Measurements from ENCODE around the gene ETS1.

ETS1 gene

GRCh38 chr11:128515086-128515485 lies 72.3 kb downstream of the ETS1 start:
- TF ChIP-seq CTCF (IDR thresholded peaks at IDR 0.05; ENCODE audit: borderline replicate concordance, insufficient read depth, low read depth, low read length), result no peak
- H3K4me3 ChIP-seq (ENCODE audit: low read depth, low read length), result no peak overlapping the region

DNA sequence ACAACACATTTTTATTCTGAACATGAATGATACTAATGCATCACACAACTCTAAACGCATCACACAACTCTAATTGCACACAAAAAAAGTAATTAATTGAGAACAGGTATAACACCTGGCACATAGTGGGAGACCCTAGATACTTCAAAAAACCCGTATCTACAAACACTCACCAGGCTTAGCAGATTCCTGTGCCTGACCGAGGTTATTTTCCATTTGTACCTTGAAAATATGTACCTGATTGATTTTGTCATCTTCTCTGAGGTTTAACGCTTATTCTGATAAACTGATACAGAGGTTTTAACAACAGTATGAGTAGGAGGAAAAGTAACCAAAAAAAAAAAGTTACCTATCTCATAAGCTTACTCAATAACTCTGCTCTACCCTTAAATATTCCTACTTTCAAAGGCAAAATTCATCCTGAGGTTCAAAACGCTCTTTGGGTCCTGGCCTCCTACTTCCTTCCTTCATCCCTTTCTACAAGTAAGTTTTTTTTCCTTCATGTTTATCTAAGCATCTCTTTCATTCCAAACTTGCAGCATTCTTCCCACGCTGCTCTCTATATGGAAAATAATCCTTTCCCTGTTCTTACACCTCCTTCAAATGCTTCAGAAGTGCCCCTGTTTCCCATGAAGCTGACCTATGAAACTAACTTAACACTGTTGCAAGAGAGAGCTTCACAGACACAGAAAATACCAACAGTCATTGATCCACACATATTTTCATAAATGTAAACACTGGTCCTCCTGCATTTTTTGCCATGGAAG lies 73.3 kb downstream of the ETS1 start:
- TF ChIP-seq CTCF (IDR thresholded peaks at IDR 0.05; ENCODE audit: borderline replicate concordance, insufficient read depth, low read depth, low read length), result no peak
- H3K4me3 ChIP-seq (ENCODE audit: low read depth, low read length), result no peak overlapping the region

- no peak overlapping the region for H3K4me3 ChIP-seq (ENCODE audit: low read depth, low read length)
- TF ChIP-seq CTCF (IDR thresholded peaks at IDR 0.05; ENCODE audit: borderline replicate concordance, insufficient read depth, low read depth, low read length), result no peak
Observed at GRCh38 chr11:128512474-128512996, 74.8 kb downstream of the ETS1 start.

- TF ChIP-seq CTCF (IDR thresholded peaks at IDR 0.05; ENCODE audit: borderline replicate concordance, insufficient read depth, low read depth, low read length), result no peak
- H3K4me3 ChIP-seq (ENCODE audit: low read depth, low read length), result no peak overlapping the region
Observed at GRCh38 chr11:128511712-128512111, 75.6 kb downstream of the ETS1 start.

GRCh38 chr11:128509621-128510389 lies 77.6 kb downstream of the ETS1 start:
- no peak for TF ChIP-seq CTCF (IDR thresholded peaks at IDR 0.05; ENCODE audit: borderline replicate concordance, insufficient read depth, low read depth, low read length)
- no peak overlapping the region for H3K4me3 ChIP-seq (ENCODE audit: low read depth, low read length)

DNA sequence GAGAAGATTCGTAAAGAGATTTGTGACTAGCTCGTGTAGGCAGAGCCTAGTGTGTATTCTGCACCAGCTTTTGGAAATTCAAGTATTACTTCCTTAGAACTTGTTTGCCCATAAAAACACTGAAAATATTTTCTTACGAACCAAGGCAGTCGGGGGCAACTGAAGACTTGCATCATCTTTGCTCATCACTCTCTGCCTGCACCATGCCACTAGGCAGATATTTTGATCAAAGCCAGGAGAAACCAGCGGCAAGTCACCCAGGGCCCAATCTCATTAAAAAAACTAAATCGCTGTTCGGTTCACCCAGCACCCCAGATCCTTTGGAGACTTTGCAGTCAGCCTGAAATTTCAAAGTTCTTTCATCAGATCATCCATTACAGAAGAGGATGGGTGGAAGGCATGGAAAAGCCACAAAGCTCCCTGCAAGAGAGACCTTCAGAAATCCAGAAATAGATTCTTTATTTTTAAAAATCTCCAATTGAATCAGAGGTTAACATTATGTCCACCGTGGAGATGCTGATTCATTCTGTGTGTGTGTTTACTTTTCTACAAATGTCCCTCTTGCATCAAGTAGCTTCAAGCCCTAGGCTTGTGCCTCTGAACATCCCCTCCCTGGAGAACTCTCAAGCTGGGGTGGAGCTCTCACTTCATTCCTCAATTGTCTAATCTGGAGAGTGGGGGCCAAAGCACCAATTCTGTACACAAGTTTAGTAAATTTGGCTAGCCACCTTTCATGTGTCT lies 78.4 kb downstream of the ETS1 start:
- no peak overlapping the region for H3K4me3 ChIP-seq (ENCODE audit: low read depth, low read length)
- TF ChIP-seq CTCF (IDR thresholded peaks at IDR 0.05; ENCODE audit: borderline replicate concordance, insufficient read depth, low read depth, low read length), result no peak

Measured in GM12875 (cell line).